ENCODE data around the gene RAB31.

RAB31 gene

GRCh38 chr18:9906481-9906880 lies 198.4 kb downstream of the RAB31 start:
- no peaks in the 10 kb centered on the region for H3K4me1 ChIP-seq (ENCODE audit: insufficient read depth, low read length)
- no peaks in the 10 kb centered on the region for H3K9me3 ChIP-seq (ENCODE audit: low read length)

GRCh38 chr18:9907867-9908266 lies 199.8 kb downstream of the RAB31 start:
- Histone ChIP-seq H3K4me1 (ENCODE audit: insufficient read depth, low read length) (peaks cover 1% of the 10 kb centered on the region), H3K9me3 (ENCODE audit: low read length) (no peaks in the 10 kb centered on the region), H3K9ac (ENCODE audit: low read length) (no peak overlapping the region)

More at GRCh38 chr18:9906481-9906880, 198.4 kb downstream of the RAB31 start:
- Histone ChIP-seq H3K36me3 (ENCODE audit: insufficient read depth, low read length) (no peaks in the 10 kb centered on the region), H3K4me3 (ENCODE audit: low read depth in 1 of 2, low read length in 2 of 2) (no peak overlapping the region), H3K9ac (ENCODE audit: low read length) (no peak overlapping the region), H3K27ac (ENCODE audit: low read depth, low read length) (no peak overlapping the region), H3K27me3 (ENCODE audit: control insufficient read depth in 1 of 2, insufficient read depth in 2 of 2, low read length in 2 of 2) (no peaks in the 10 kb centered on the region)

DNA sequence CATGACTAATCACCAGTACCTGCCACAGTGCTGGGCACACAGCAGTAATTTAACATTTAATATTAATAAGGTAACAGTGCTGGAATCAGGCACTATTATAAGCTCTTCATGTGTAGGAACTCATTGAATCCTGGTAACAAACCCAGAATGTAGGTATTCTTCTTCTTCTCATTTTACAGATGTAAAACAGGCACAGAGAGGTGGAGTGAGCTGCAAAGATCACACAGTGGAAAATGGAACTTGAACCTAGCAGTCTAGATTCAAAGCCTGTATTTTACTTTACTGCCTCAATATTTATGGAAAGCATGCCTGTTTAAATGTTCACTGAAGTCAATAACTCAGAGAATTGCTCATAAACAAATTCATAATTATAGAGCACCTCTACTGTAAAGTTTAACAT lies 202.0 kb downstream of the RAB31 start:
- H3K36me3 ChIP-seq (ENCODE audit: insufficient read depth, low read length): no peaks in the 10 kb centered on the region

More at GRCh38 chr18:9907867-9908266, 199.8 kb downstream of the RAB31 start:
- Histone ChIP-seq H3K36me3 (ENCODE audit: insufficient read depth, low read length) (no peaks in the 10 kb centered on the region), H3K27ac (ENCODE audit: low read depth, low read length) (no peak overlapping the region), H3K4me3 (ENCODE audit: low read depth in 1 of 2, low read length in 2 of 2) (no peak overlapping the region), H3K27me3 (ENCODE audit: control insufficient read depth in 1 of 2, insufficient read depth in 2 of 2, low read length in 2 of 2) (no peaks in the 10 kb centered on the region)

DNA sequence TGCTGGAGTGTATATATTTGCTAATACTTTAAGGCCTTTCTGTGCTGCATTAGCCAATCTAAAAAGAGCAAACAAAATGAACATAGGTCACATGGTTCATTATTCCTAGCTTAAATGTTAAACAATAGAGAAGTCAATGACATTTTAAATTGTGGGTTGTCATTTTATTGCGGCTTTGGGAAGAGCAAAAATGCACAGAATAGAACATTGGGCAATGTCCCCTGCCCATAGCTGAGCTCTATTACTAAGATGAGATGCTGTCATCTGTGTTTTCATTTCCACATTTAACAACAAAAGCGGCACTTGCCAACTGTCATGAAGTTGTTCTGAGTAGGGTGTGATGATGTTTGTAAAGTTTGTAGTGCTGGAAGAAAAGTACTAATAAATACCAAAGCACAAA lies 202.6 kb downstream of the RAB31 start:
- Histone ChIP-seq H3K9ac (ENCODE audit: low read length) (no peak overlapping the region), H3K4me1 (ENCODE audit: insufficient read depth, low read length) (peaks cover 5% of the 10 kb centered on the region), H3K27ac (ENCODE audit: low read depth, low read length) (no peak overlapping the region), H3K9me3 (ENCODE audit: low read length) (no peaks in the 10 kb centered on the region), H3K27me3 (ENCODE audit: control insufficient read depth in 1 of 2, insufficient read depth in 2 of 2, low read length in 2 of 2) (no peaks in the 10 kb centered on the region), H3K36me3 (ENCODE audit: insufficient read depth, low read length) (no peaks in the 10 kb centered on the region), H3K4me3 (ENCODE audit: low read depth in 1 of 2, low read length in 2 of 2) (no peak overlapping the region)

More for the DNA sequence above, 202.0 kb downstream of the RAB31 start:
- Histone ChIP-seq H3K9ac (ENCODE audit: low read length) (no peak overlapping the region), H3K4me1 (ENCODE audit: insufficient read depth, low read length) (peaks cover 5% of the 10 kb centered on the region), H3K27me3 (ENCODE audit: control insufficient read depth in 1 of 2, insufficient read depth in 2 of 2, low read length in 2 of 2) (no peaks in the 10 kb centered on the region), H3K27ac (ENCODE audit: low read depth, low read length) (no peak overlapping the region), H3K9me3 (ENCODE audit: low read length) (no peaks in the 10 kb centered on the region), H3K4me3 (ENCODE audit: low read depth in 1 of 2, low read length in 2 of 2) (no peak overlapping the region)

DNA sequence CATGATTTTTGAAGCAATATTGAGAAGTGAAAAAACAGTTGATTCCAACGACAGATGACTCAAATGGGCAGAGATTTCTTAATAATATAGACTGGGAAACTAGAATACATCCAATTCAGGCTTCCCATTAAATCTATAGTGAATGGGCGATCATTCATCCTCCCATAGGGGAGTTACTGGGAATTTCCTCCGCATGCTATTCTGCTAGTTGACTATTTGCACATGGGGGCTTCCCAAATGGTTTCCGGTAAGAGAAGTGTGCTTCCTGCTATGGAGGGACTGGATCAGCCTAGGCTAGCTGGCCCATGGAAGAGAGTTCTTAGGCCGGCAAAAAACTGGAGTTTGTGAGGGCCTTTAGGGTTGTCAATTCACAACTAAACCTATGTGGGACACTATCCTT lies 203.1 kb downstream of the RAB31 start:
- no peak overlapping the region for H3K27ac ChIP-seq (ENCODE audit: low read depth, low read length)
- H3K9ac ChIP-seq (ENCODE audit: low read length): no peak overlapping the region
- no peaks in the 10 kb centered on the region for H3K36me3 ChIP-seq (ENCODE audit: insufficient read depth, low read length)
- no peak overlapping the region for H3K4me3 ChIP-seq (ENCODE audit: low read depth in 1 of 2, low read length in 2 of 2)
- no peaks in the 10 kb centered on the region for H3K27me3 ChIP-seq (ENCODE audit: control insufficient read depth in 1 of 2, insufficient read depth in 2 of 2, low read length in 2 of 2)
- no peaks in the 10 kb centered on the region for H3K9me3 ChIP-seq (ENCODE audit: low read length)
- peaks cover 11% of the 10 kb centered on the region for H3K4me1 ChIP-seq (ENCODE audit: insufficient read depth, low read length)

Measured in muscle layer of colon (tissue), 2 donors.